H4 (cell line): ENCODE data around the gene TBC1D5. TPM values are rescaled to one million over a fixed set of nuclear protein-coding genes. Genes with fewer than 3 reads are reported as not detected.
A peak's percentile ranks its signal among the peaks of the same experiment; 100 is the strongest.
"Not testable (repeated sequence)": the region's sequence is repeated elsewhere in the genome, so short reads cannot be mapped to it uniquely, and the experiment has no call there.

Experiments
- DNase-seq: peaks from one replicate; pipeline ENCODE4 v3.0.0-alpha.2; 2015; ENCODE audit warnings: low spot score
- total RNA-seq: library from RNA; depleted of rRNA; stranded (reverse); fragments of >200 nt; shearing (Covaris generic); gene quantifications from 2 replicates; pipeline ENCODE4 v1.2.3, GENCODE V29; 2014

The TBC1D5 gene
- total RNA-seq, 1 experiment from 2014 or later, result 15.4 TPM

- no peak for DNase-seq
Measured at GRCh38 chr3:17411157-17411877, 331.1 kb downstream of the TBC1D5 start.

DNA sequence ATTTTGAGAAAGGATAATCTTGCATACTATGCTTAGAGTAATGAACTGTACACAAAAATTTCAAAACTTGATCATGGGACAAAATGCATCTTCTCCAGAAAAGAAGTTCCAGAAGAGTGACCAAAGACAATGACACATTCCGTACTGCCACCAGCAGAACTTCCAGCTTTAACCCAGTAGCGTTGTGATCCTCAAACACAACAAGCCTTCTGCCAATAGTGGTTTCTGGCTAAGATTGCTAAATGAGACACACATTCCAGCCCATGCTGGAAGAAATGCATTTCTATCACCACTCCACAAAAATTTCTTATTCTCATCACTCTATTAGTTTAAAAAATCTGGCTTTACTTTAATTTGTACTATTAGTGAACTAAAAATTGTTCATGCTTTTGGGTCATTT is 334.9 kb downstream of the TBC1D5 start:
- DNase-seq, result no peak

DNA sequence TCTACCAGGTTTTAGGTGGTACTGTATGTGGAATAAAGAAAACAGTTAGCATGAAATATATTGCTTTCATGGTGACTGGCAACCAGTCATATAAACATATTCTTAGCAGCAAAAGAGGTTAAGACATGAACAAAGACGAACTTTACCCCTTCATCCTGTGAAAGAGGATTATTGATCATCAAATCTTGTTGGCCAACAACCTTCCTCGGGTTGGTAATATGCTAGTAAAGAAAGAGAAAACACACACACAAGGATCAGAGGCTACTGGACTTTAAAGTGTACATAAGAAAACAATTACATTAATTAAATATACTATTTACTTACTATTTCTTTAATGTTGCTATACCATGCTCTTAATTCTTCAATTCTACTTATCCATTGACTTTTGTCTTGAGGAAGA is 337.9 kb downstream of the TBC1D5 start:
- DNase-seq, result no peak

DNA sequence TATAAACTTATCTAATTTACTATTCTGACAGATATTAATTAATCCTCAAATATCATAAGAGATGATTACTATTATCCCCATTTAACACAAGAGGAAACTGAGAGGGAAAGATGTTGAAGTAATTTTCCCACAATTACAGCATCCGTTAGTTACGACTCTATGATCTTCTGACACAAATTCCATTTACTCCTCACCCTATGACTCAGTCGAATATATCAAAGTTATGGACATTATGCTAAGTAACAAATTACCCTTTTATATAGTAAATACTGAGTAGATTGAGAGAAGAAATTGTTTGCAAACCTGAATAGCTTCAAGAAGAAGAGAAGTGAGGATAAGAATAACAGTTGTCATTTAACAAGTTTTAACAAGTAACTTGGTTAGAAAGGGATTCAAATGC is 340.0 kb downstream of the TBC1D5 start:
- DNase-seq, result no peak

GRCh38 chr3:17401912-17402311 is 340.5 kb downstream of the TBC1D5 start:
- DNase-seq, result no peak

- no peak for DNase-seq
Measured at GRCh38 chr3:17399586-17399985, 342.8 kb downstream of the TBC1D5 start.

DNA sequence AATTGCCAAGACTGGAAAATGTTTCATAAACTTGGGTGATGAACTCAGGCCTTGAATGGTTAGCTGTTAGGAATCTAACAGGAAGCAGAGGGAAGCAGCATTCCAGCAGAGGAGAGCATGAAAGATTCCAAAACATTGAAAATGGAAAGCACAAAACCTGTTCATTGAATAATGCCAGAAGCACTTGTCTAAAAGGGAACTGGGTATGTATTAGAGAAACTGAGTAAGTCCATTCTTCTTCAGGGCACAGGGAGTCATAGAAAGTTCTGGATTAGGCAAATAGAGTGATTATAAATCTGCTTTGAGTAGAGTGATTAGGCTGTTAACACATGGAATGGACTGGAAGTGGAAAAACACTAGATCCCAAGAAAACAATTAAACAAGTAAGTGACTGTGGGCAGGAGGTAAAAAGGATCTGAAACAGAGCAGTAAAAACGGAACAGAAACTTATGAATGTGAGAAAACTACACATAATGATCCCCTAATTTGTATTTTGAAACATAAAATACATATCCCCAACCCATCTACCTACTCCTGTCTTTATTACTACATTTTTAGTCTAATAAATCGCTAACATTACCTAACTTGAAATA is 343.4 kb downstream of the TBC1D5 start:
- no peak for DNase-seq

- no peak for DNase-seq
Measured at GRCh38 chr3:17396036-17396435, 346.4 kb downstream of the TBC1D5 start.

- no peak for DNase-seq
Measured at GRCh38 chr3:17394541-17395155, 347.8 kb downstream of the TBC1D5 start.

GRCh38 chr3:17392516-17392915 is 349.9 kb downstream of the TBC1D5 start:
- not testable (repeated sequence) for DNase-seq

- no peak for DNase-seq
Measured at GRCh38 chr3:17390785-17391184, 351.6 kb downstream of the TBC1D5 start.

- DNase-seq, result no peak
Measured at GRCh38 chr3:17387108-17387507, 355.3 kb downstream of the TBC1D5 start.

DNA sequence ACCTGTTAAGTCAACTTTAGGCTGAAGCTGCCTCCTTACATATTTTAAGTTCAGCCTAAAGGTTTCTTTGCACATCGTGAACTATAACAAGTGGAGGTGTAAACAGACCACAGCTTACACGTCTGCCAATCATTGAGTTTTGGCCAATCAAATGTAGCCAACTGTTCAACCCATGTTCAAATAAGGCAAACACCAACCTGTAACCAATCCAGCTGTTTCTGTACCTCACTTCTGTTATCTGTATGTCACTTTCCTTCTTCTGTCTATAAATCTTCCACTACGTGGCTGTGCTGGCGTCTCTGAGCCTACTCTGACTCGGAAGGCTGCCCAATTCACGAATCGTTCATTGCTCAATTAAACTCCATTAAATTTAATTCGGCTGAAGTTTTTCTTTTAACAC is 356.0 kb downstream of the TBC1D5 start:
- no peak for DNase-seq

- no peak for DNase-seq
Measured at GRCh38 chr3:17384567-17385296, 357.7 kb downstream of the TBC1D5 start.

DNA sequence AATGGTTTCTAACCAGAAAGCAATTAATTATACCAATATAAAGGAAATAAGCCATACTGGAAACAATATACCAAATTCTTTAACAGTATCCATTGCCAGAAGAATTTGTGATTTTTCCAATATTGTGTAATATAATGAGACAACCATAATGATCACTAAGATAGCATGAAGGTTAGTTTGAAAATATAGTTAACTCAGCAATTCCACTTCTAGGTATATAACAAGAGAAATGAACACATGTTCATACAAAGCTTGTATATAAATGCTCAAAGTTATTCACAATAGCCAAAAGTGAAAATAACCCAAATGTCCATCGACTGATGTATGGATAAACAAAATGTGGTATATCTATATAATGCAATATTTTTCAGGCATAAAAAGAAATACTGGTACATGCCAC is 369.1 kb downstream of the TBC1D5 start:
- DNase-seq, result no peak

DNA sequence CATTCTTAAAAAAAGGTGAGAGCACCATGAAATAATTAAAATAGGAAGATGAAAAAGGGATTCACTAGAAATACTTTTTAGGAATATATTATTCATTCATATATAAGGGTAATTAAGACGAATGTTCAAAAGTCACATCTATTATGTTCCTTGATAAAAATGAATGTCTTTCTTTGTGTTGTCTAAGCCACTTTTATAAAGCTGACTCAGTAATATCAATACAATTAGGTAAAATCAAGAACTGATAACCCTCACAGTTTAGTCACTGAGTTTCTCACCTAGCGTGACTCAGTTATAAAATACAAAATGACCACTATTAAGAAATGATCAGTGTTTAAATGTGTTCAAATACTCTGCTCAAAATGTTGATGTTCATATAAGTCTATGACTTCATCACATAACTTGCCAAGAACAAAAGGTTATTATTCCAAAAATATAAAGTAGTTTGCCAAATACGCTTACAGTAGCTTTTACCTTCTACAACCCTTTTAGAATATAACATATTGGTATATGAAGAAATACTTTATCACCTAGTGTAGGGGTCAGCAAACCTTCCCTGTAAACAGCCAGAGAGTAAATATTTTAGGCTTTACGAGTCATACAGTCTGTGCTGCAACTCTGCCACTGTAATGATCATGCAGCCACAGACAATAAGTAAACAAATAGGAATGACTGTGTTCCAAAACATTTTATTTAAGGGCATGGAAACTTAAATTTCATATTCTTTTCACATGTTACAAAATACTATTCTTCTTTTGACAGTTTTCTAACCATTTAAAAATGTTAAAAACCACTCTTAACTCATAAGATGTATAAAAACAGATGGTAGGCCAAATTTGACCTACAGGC is 369.8 kb downstream of the TBC1D5 start:
- DNase-seq, result no peak

- DNase-seq, result no peak
Measured at GRCh38 chr3:17369973-17370372, 372.5 kb downstream of the TBC1D5 start.

GRCh38 chr3:17367171-17367570 is 375.3 kb downstream of the TBC1D5 start:
- DNase-seq, result no peak

DNA sequence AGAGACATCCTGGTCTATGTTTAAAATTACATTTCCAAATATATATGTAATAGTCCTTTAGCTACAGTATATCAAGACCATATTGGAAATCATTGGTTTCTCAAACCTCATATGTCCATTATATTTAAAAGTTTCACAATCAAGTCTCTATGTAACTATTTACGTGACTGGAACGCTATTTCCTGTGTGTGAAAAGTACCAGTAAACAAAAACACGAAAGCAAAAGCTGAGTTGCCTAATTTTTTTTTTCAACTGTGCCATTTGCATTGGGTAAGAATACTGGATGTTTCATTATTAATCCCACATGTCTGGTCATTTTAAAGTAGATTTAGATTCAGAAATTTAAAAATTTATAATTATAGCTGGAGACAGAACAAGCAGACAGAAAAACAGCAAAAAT is 381.4 kb downstream of the TBC1D5 start:
- peak; percentile 57 for DNase-seq

DNA sequence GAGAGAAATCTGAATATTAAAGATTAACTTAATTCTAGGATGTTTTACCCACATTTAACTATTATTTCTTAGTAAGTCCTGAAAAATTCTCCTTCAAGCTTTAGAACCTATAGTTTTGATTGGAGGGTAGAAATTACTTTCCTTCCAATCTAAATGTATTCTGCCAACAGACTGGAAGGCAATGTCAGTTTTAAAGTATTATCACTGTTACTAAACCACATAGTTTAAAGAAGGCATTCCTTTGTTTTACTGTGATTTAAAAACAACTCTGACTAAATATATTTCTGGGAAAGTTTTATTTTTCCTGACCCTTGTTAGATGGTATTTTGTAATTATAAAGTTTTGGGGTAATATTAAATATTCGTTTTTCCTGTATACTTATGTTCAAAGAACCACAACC is 382.5 kb downstream of the TBC1D5 start:
- no peak for DNase-seq

DNA sequence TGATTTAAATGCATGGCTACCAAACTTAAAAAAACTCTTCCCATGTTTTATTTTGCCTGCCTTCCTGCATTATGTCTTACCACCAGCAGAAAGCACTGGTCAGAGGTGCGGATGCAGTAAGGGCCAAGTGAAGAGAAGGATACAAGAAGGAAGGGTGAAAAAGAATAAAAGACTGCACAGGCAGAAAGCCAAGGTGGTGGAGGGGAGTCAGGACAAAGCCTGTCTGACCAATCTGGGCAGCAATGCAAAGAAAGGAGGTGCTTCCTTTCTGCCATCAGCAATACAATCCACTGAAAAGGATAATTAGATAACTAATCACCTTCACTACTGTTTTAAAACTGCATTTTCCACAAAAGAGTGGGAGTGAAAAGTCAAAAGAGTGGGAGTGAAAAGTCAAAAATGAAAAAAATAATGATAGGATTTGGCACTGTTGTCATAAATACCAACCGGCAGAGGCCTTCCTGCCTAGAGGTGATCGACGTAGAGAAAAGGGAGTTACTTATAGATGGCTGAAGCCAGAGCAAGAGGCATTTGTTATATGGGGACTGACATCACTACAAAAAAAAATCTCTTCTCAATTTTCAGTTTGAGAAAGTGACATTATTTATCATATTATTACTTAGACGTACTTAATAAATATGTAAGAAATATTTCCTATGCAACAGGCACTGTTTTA is 385.3 kb downstream of the TBC1D5 start:
- DNase-seq, result no peak
